AG09309 (cell line): ENCODE data around the gene ORMDL3.
A peak's percentile ranks its signal among the peaks of the same experiment; 100 is the strongest.

Experiments
- DNase-seq: peaks from one replicate; pipeline ENCODE4 v3.0.0-alpha.2; 2010; ENCODE audit warnings: low read depth
- H3K4me3 ChIP-seq: 2 replicates; pipeline ENCODE4 v1.5.1; 2011; ENCODE audit warnings: mild to moderate bottlenecking, low read depth, low read length, moderate library complexity; ENCODE audit not compliant: control insufficient read depth
- CTCF ChIP-seq: IDR thresholded peaks from 2 replicates; pipeline ENCODE4 v1.5.1; 2011; ENCODE audit warnings: mild to moderate bottlenecking, low read depth, low read length, inconsistent platforms; ENCODE audit not compliant: insufficient read depth, control insufficient read depth; ENCODE audit errors: missing control alignments

ORMDL3 gene

GRCh38 chr17:39962642-39963220, 35.3 kb upstream of the ORMDL3 start, which contains the start of gene GSDMA:
Gene GSDMA, plus strand, starts transcription at chr17:39963004. Its CDS starts 2,684 bp downstream, at chr17:39965688.
- H3K4me3 ChIP-seq, result no peak within 1 kb of the TSS
- TF ChIP-seq CTCF, result no peak
- no peak for DNase-seq

DNA sequence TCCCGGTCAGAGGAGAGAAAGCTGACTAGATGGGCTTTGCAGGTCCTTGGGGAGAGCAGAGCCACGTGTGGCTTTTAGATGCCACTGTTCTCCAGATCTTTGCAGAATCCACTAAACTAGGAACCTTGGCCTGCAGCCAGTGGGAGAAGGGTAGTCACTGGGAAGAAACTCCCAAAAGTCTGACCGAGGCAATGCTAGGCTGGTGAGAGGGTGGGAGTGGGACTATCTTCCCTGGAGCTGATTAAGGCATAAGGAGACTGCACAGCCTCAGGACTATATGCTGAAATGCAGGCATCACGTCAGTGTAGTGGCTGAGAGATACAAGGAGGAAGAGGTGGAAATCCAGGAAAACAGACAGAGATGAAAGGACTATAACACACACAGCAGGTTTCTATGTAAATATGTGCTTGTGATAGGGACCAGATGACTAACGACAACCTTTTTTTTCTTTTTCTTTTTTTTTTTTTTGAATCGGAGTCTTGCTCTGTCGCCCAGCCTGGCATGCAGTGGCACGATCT, 33.2 kb upstream of the ORMDL3 start:
- DNase-seq, result no peak
- no peak overlapping the region for H3K4me3 ChIP-seq
- TF ChIP-seq CTCF, result no peak

DNA sequence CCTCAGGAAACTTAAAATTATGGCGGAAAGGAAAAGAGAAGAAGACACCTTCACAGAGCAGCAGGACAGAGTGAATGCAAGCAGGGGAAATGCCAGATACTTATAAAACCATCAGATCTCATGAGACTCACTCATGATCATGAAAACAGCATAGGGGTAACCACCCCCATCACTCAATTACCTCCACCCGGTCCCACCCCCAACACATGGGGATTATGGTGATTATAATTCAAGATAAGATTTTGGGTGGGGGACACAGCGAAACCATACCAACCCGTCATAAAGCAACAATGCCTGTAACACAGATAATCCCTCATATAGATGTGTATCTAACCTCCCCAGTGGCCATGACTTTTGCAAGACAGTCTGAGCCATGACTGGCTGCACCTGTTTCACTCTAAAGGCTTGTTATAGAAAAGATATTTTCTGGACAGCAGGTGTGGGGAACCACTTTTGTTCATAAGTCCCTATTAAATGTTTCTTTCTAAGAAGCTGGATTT, 28.4 kb upstream of the ORMDL3 start:
- no peak for DNase-seq

GRCh38 chr17:39954876-39955275, 27.5 kb upstream of the ORMDL3 start:
- no peak for TF ChIP-seq CTCF
- DNase-seq, result no peak
- no peak overlapping the region for H3K4me3 ChIP-seq

More for the DNA sequence above, 28.4 kb upstream of the ORMDL3 start:
- no peak overlapping the region for H3K4me3 ChIP-seq
- TF ChIP-seq CTCF, result no peak

DNA sequence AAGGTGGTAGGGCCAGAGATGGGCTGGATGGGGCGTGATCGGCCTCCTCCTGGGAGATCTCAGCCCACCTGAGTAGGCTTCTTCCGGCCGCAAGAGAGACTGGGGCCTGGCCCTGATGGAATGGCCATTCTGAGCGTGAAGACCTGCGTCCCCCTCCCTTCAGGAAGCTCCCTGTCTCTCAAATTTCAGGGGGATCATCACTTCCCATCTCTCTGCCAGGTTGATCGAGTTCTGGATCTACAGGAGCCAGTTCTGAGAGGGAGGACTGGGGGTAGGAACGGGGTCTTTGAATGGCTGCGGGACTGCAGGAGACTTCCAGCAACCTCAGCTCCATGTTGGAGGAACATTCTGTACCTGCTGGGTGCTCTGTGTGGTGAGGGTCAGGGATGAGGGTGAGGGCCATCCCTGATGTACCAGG, 26.1 kb upstream of the ORMDL3 start:
- peak overlapping the region; percentile 46 for H3K4me3 ChIP-seq
- no peak for TF ChIP-seq CTCF
- no peak for DNase-seq

DNA sequence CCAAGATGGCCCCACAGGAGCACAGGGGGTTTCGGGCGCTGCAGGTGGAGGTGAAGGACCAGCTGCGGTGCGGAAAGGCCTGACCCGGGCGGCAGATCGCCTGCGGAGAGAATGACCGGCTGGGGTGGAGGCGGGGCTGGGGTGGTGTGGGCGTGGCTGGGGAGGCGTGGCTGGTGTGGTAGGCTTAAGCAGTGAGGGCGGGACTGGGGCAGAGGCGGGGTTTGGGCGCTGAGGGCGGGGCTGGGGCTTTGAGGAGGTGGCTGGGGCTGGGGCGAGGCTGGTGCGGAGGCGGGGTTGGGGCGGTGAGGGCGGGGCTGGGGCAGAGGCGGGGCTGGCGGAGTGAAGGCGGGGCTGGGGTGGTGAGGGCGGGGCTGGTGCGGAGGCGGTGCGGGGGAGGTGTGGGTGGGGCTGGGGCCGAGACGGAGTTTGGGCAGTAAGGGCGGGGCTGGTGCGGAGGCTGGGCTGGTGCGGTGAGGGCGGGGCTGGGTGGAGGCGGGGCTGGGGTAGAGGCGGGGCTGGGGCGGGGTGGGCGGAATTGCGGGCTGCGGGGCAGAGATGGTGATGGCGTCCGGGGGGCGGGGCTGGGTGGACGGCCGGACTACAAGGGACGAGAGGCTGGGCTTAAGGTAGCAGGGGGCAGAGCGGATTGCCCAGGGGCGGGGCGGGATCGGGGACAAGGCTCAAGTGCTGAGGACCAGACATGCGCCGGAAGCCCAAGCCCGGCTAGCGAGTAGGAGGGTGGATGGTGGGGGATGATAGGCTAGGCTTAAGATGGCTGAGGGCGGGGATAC, 25.5 kb upstream of the ORMDL3 start:
- TF ChIP-seq CTCF, result no peak
- DNase-seq, result peak; percentile 69

More for the DNA sequence above, 25.5 kb upstream of the ORMDL3 start:
- peak overlapping the region; percentile 48 for H3K4me3 ChIP-seq
